ENCODE results near the gene PCNX2. TPM values are rescaled to one million over a fixed set of nuclear protein-coding genes. Genes with fewer than 3 reads are reported as not detected.

The PCNX2 gene
- polyA plus RNA-seq, 3 donors: 0.29 to 7.9 (median 0.62) TPM

- TF ChIP-seq CTCF (IDR thresholded peaks at IDR 0.05): no peak
- intact Hi-C loops (cut with micrococcal nuclease): no loop called here
- Histone ChIP-seq H3K4me1 (ENCODE audit: control insufficient read depth in 1 of 2, insufficient read depth in 2 of 2, low read length in 2 of 2) (peaks cover under 1 to 4% of the 10 kb centered on the region in 2 donors), H3K27ac (ENCODE audit: low read depth in 1 of 2, low read length in 2 of 2) (no peak overlapping the region), H3K4me3 (replicated peaks in 1 of 3; ENCODE audit: low read depth in 2 of 3, low read length in 3 of 3) (no peak overlapping the region), H3K4me2 (replicated peaks; ENCODE audit: extremely low read depth, low read length, poor library complexity, severe bottlenecking) (no peak overlapping the region), H3K27me3 (ENCODE audit: control insufficient read depth in 2 of 2, insufficient read depth in 2 of 2, low read length in 2 of 2) (no peaks in the 10 kb centered on the region), H3K36me3 (replicated peaks in 1 of 2; ENCODE audit: control insufficient read depth in 1 of 2, insufficient read depth in 2 of 2, low read length in 2 of 2) (peaks cover 36 to 70% of the 10 kb centered on the region in 2 donors), H3K79me2 (ENCODE audit: insufficient read depth, low read length) (no peaks in the 10 kb centered on the region), H4K20me1 (ENCODE audit: insufficient read depth, low read length) (no peaks in the 10 kb centered on the region), H3K9me3 (replicated peaks in 1 of 2; ENCODE audit: control insufficient read depth in 1 of 2, insufficient read depth in 1 of 2, low read length in 2 of 2) (peaks cover 11 to 12% of the 10 kb centered on the region in 2 donors), H2AFZ (ENCODE audit: insufficient read depth, low read depth, low read length, poor library complexity, severe bottlenecking) (no peak overlapping the region), H3K9ac (ENCODE audit: insufficient read depth, low read length, poor library complexity, severe bottlenecking) (no peak overlapping the region)
- Mint-ChIP-seq H3K27me3 (ENCODE audit: low read depth in 3 of 3) (peaks cover 0 to 2% (median 1%) of the 10 kb centered on the region in 3 donors), H3K36me3 (peaks cover 70 to 76% of the 10 kb centered on the region in 2 donors), H3K27ac (peak overlapping the region in 2 of 7 donors; percentile 35 to 66), H3K9me3 (peaks cover 13 to 26% (median 16%) of the 10 kb centered on the region in 7 donors), H3K4me1 (peaks cover 12% of the 10 kb centered on the region), H3K4me3 (no peak overlapping the region)
- DNase-seq: no peak
- 100% methylated on average over 4 of the region's 5 CpGs for WGBS (ENCODE audit: insufficient coverage)
These were observed 327.1 kb downstream of the PCNX2 start for GRCh38 chr1:232968391-232968790.

- H3K9ac ChIP-seq (ENCODE audit: insufficient read depth, low read length, poor library complexity, severe bottlenecking): no peak overlapping the region
- Mint-ChIP-seq H3K27me3 (ENCODE audit: low read depth in 3 of 3) (peaks cover 0 to 2% (median 1%) of the 10 kb centered on the region in 3 donors), H3K27ac (peak overlapping the region in 1 of 7 donors; percentile 31), H3K9me3 (peaks cover 3 to 10% (median 6%) of the 10 kb centered on the region in 7 donors), H3K4me1 (peaks cover 18% of the 10 kb centered on the region), H3K36me3 (peaks cover 57 to 58% of the 10 kb centered on the region in 2 donors), H3K4me3 (no peak overlapping the region)
- H3K4me3 ChIP-seq (replicated peaks in 1 of 3; ENCODE audit: low read depth in 2 of 3, low read length in 3 of 3): no peak overlapping the region
- peaks cover 6 to 9% of the 10 kb centered on the region in 2 donors for H3K4me1 ChIP-seq (ENCODE audit: control insufficient read depth in 1 of 2, insufficient read depth in 2 of 2, low read length in 2 of 2)
- H3K36me3 ChIP-seq (replicated peaks in 1 of 2; ENCODE audit: control insufficient read depth in 1 of 2, insufficient read depth in 2 of 2, low read length in 2 of 2): peaks cover 30 to 53% of the 10 kb centered on the region in 2 donors
- H2AFZ ChIP-seq (ENCODE audit: insufficient read depth, low read depth, low read length, poor library complexity, severe bottlenecking): no peak overlapping the region
- intact Hi-C loops (cut with micrococcal nuclease): no loop called here
- H4K20me1 ChIP-seq (ENCODE audit: insufficient read depth, low read length): no peaks in the 10 kb centered on the region
- no peaks in the 10 kb centered on the region for H3K79me2 ChIP-seq (ENCODE audit: insufficient read depth, low read length)
- no peak for DNase-seq
- no peaks in the 10 kb centered on the region for H3K27me3 ChIP-seq (ENCODE audit: control insufficient read depth in 2 of 2, insufficient read depth in 2 of 2, low read length in 2 of 2)
- peaks cover 0 to 3% of the 10 kb centered on the region in 2 donors for H3K9me3 ChIP-seq (replicated peaks in 1 of 2; ENCODE audit: control insufficient read depth in 1 of 2, insufficient read depth in 1 of 2, low read length in 2 of 2)
- no peak for TF ChIP-seq CTCF (IDR thresholded peaks at IDR 0.05)
- WGBS (ENCODE audit: insufficient coverage): no CpG with 5 or more reads among the region's 4 CpGs
- no peak overlapping the region for H3K27ac ChIP-seq (ENCODE audit: low read depth in 1 of 2, low read length in 2 of 2)
- H3K4me2 ChIP-seq (replicated peaks; ENCODE audit: extremely low read depth, low read length, poor library complexity, severe bottlenecking): no peak overlapping the region
These were observed 328.9 kb downstream of the PCNX2 start for GRCh38 chr1:232966663-232967062.

Measured in CD14-positive monocyte (primary cell).